ENCODE data around the gene OPRM1. TPM values are rescaled to one million over a fixed set of nuclear protein-coding genes. Genes with fewer than 3 reads are reported as not detected.

The OPRM1 gene
- total and polyA plus RNA-seq, 2 of the 8 experiments (the other 6 are each of a cell fraction or from before 2014, with no cell fraction given), result not detected

- Histone ChIP-seq H3K36me3 (ENCODE audit: control insufficient read depth in 2 of 4, insufficient read depth in 4 of 4, low read length in 3 of 4) (no peaks in the 10 kb centered on the region), H3K23me2 (ENCODE audit: low read depth, low read length) (no peaks in the 10 kb centered on the region), H4K5ac (ENCODE audit: insufficient read length, low read depth, low read length) (no peak overlapping the region), H2BK5ac (ENCODE audit: low read depth, low read length) (no peak overlapping the region), H3K9ac (replicated peaks in 1 of 4; ENCODE audit: extremely low read depth in 1 of 4, low read depth in 3 of 4, low read length in 3 of 4) (no peak overlapping the region), H2AK5ac (ENCODE audit: low read depth, low read length) (no peak overlapping the region), H3K4me3 (ENCODE audit: extremely low read depth in 1 of 4, insufficient read depth in 2 of 4, low read depth in 3 of 4, low read length in 4 of 4) (no peak overlapping the region), H2BK20ac (ENCODE audit: low read length) (no peak overlapping the region), H2BK15ac (ENCODE audit: low read length) (no peak overlapping the region), H4K8ac (ENCODE audit: extremely low read depth, insufficient read depth, low read length) (no peak overlapping the region), H2AFZ (ENCODE audit: low read length) (no peak overlapping the region), H3K14ac (ENCODE audit: insufficient read length) (no peak overlapping the region), H4K91ac (replicated peaks; ENCODE audit: insufficient read length, low read length) (no peak overlapping the region), H3K18ac (ENCODE audit: extremely low read depth, low read length) (no peak overlapping the region), H3K9me3 (ENCODE audit: insufficient read depth in 2 of 2, low read depth in 1 of 2, low read length in 1 of 2) (no peaks in the 10 kb centered on the region; a peak in 1 of 4 replicates), H2BK120ac (replicated peaks; ENCODE audit: low read depth, low read length) (no peak overlapping the region), H3K27me3 (replicated peaks in 1 of 4; ENCODE audit: control insufficient read depth in 3 of 4, extremely low read depth in 1 of 4, insufficient read depth in 3 of 4, low read length in 3 of 4) (no peaks in the 10 kb centered on the region), H3K79me2 (ENCODE audit: control insufficient read depth in 1 of 2, insufficient read depth in 2 of 2, low read length in 2 of 2) (no peaks in the 10 kb centered on the region), H3K4me2 (ENCODE audit: insufficient read depth in 1 of 2, low read depth in 2 of 2, low read length in 2 of 2) (no peak overlapping the region), H2BK12ac (ENCODE audit: low read depth, low read length) (no peak overlapping the region), H3K4me1 (replicated peaks in 1 of 4; ENCODE audit: control insufficient read depth in 3 of 4, insufficient read depth in 4 of 4, low read length in 3 of 4) (no peaks in the 10 kb centered on the region), H3K79me1 (ENCODE audit: low read depth, low read length) (no peaks in the 10 kb centered on the region), H3K56ac (replicated peaks; ENCODE audit: insufficient read length, low read depth, low read length) (no peak overlapping the region), H3K4ac (replicated peaks; ENCODE audit: insufficient read length, low read depth, low read length) (no peak overlapping the region), H3K23ac (ENCODE audit: insufficient read length) (no peak overlapping the region), H3K27ac (ENCODE audit: low read depth, low read length) (no peak overlapping the region), H4K20me1 (replicated peaks in 1 of 2; ENCODE audit: control insufficient read depth in 1 of 2, insufficient read depth in 2 of 2, low read length in 2 of 2) (no peaks in the 10 kb centered on the region)
- DNase-seq (ENCODE audit: low read depth in 1 of 2, low spot score in 2 of 2), result no peak
- 95% methylated on average over 3 of the region's 3 CpGs; no CpG with 5 or more reads in 1 of the 2 experiments for WGBS, 2 experiments (ENCODE audit: extremely low coverage in 1 of 2, insufficient coverage in 1 of 2, insufficient read length in 1 of 2, insufficient replicate concordance in 2 of 2, low coverage in 1 of 2, low lambda C conversion rate in 2 of 2, missing lambda C conversion rate in 1 of 2)
- FAIRE-seq, result peak; percentile 19
- ChIA-PET CTCF (ENCODE audit: partially characterized antibody) (interaction anchor here (1.2 kb wide), 1 partner anchor 9 kb away, joined by 3 read pairs; no protein-coding TSS in a partner anchor), POLR2A (ENCODE audit: partially characterized antibody) (no interaction called here)
- TF ChIP-seq KDM5A (IDR thresholded peaks at IDR 0.05; ENCODE audit: low read length), result no peak
- no peak for TF ChIP-seq CBX5 (IDR thresholded peaks at IDR 0.05; ENCODE audit: low read depth, low read length)
- TF ChIP-seq USF2 (IDR thresholded peaks at IDR 0.05; ENCODE audit: low read length), result no peak
- TF ChIP-seq FOSL1 (IDR thresholded peaks at IDR 0.05; ENCODE audit: insufficient read depth, low read depth, low read length), result no peak
- TF ChIP-seq CEBPB (IDR thresholded peaks at IDR 0.05; ENCODE audit: low read depth, low read length), result no peak
- no peak for TF ChIP-seq GABPA (IDR thresholded peaks at IDR 0.05; ENCODE audit: borderline replicate concordance, insufficient read depth, low read length)
- no peak for TF ChIP-seq HDAC6 (IDR thresholded peaks at IDR 0.05; ENCODE audit: low read depth, low read length)
- TF ChIP-seq RFX5 (IDR thresholded peaks at IDR 0.05; ENCODE audit: borderline replicate concordance, low read depth, low read length), result no peak
- no peak for TF ChIP-seq CHD2 (IDR thresholded peaks at IDR 0.05; ENCODE audit: low read length)
- TF ChIP-seq KDM4A (IDR thresholded peaks at IDR 0.05; ENCODE audit: low read depth, low read length, severe bottlenecking), result no peak
- no peak for TF ChIP-seq SRF (IDR thresholded peaks at IDR 0.05; ENCODE audit: low read depth, low read length)
- TF ChIP-seq NANOG (IDR thresholded peaks at IDR 0.05; ENCODE audit: insufficient read depth, low read depth, low read length, poor library complexity, severe bottlenecking), result no peak
- TF ChIP-seq TEAD4 (IDR thresholded peaks at IDR 0.05; ENCODE audit: low read depth, low read length), result no peak
- no peak for TF ChIP-seq YY1 (IDR thresholded peaks at IDR 0.05; ENCODE audit: low read depth, low read length)
These were observed 187.4 kb downstream of the OPRM1 start for GRCh38 chr6:154226461-154226860.

Measured in H1 (cell line).